ENCODE measurements around the gene INSYN1.

INSYN1 gene

GRCh38 chr15:73773428-73773827 lies 20.3 kb upstream of the INSYN1 start:
- no peak for DNase-seq

DNA sequence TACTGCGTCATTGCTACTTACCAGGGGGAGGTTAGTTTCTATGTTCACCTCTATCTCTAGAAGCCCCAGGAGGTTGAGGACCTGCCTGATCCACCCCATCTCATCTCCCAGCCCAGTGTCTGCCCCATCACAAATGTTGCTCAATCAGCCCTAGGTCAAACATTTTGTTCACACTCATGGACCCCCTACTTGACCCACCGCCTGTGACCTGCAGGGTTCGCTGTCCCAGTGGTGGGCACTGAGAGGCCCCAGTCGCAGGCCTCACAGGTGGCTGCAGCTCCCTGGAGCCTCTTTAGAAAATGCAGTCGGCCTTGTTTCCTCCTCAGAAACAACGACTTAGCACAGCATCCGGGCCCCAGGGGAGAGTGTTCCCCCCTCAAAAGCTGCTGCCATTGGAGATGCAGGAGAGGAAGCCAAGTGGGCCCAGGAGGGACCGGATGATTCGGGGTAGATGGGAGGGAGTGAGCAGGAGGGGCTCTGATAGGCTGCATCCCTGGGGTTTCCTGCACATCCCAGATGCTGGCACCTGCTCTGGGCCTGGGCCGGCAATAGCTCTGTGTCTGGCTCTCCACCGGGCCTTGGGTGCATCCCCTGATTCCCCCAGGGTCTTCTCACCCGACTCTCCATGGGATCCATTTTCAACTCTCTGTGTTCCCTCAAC lies 18.4 kb upstream of the INSYN1 start:
- DNase-seq = no peak

- no peak for DNase-seq
Observed at GRCh38 chr15:73770050-73770449, 16.9 kb upstream of the INSYN1 start.

DNA sequence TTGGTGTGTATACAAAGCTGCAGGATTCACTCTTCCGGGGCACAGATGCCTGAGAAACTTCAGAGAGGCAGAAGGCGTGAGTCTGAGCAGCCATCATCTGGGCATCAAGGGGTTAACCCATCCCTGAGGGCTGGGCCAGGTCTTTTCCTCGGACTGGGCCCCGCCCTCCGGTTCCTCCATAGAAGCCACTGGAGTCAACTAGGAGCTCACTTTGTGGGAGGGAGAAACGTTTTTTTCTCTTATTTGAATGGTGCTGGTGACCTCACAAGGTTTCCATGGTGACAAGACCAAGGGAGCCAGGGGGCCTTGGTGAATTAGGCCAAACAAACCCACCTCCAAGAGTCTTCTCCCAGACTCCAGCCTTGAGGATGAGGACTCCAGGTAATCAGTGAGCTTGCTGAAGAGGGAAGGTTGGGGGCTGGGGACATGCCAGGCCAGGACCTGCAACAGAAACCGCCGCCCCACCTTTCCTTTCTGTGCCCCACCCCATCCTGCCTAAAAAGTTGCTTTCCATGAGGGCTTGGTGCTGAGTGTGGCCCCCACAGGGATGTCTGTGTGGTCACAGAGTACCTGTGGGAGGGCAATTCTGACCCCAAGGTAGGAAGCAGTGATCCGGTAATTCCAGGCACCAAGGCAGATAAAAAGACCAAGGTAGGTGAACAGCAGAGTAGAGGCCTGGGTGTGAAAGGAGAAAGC lies 14.8 kb upstream of the INSYN1 start:
- no peak for DNase-seq

GRCh38 chr15:73766598-73766997 lies 13.4 kb upstream of the INSYN1 start:
- DNase-seq = no peak

- DNase-seq = no peak
Observed at GRCh38 chr15:73765778-73766177, 12.6 kb upstream of the INSYN1 start.

DNA sequence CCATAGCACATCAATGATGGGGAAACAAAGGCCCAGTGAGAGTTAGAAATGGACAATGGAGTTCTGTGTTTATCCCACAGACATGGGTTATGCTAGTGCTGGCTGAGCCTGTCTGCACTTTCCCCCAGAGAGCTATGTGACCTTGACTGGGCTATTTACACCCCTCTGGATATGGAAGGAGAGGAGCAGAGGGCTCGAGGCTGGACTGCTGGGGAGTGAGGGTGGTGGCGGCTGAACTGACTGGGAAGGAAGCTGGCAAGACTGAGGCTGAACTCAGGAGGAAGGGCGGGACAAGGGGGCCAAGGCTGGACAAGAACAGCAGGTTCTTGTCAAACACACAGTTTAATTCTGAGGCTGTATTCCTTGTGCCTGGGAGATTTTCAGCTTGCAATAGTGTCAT lies 10.8 kb upstream of the INSYN1 start:
- DNase-seq = no peak

DNA sequence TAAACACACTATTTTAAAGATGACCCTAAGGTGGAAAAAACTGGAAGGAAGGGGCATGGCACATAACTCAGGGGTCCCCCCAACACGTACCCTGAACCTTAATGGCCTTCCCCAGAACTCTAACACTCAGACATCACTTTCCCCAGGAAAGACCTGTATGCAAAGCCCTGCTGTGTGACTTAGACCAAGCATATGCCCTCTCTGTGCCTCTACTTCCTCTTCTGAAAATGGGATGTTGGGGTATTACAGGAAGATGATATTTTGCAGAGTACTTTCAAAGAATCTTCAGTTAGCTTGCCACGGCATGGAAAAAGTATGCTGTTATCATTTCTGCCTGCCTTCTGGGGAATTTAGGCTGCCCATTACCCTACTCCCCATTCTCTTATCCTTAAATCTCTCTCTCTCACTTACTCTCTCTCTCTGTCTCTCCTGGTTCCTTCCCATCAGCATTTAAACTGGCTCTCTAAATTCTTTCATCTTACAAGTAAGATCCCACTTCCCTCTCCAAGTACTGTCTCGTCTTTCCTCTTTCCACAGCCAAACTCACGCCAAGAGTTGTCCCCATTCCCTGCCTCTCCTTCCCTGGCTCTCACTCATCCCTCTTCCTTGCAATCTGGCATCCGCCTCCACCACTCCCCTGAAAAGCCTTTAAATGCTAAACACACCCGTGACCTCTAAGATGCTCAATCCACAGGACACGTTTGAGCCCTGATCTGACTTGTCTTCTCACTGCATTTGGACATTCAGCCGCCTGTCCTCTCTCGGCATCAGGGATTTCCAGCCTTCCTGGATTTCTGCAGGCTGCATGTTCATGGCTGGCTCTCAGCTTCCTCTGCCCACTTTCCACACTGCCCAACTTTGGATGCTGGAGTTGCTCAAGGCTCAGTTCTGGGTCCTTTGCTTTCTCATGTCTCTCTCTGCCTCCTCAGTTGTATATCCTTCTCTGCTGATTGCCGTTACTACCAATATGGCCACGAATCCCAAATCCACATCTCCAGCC lies 7.5 kb upstream of the INSYN1 start:
- DNase-seq = no peak

GRCh38 chr15:73758461-73758860 lies 5.3 kb upstream of the INSYN1 start:
- no peak for DNase-seq

GRCh38 chr15:73757571-73757970 lies 4.4 kb upstream of the INSYN1 start:
- no peak for DNase-seq

DNA sequence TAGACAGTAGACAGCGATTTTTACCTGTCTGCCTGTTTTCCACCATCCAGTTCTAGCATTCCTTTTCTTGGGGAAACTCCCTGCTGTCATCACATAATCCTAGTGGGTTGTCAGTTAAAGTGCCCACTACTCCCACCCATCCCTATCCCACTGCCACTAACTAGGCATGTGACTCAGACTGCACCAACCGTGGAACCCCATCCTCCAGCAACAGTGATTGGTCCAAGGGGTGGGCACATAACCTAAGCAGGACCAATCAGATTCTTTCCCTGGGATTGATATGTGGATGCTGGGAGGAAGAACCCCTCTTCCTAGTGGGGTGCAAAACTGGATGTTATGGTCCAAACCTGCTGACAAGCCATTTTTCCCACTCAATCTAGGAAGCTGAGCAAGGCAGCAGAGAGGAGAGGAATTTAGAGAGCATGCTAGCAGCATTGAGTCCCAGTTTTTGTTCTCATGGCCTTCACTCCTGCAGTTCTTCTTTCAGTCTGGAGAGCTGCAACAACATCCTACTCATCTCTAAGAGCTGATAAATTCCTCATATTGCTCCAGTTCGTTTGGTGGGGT lies 3.9 kb upstream of the INSYN1 start:
- DNase-seq = no peak

DNA sequence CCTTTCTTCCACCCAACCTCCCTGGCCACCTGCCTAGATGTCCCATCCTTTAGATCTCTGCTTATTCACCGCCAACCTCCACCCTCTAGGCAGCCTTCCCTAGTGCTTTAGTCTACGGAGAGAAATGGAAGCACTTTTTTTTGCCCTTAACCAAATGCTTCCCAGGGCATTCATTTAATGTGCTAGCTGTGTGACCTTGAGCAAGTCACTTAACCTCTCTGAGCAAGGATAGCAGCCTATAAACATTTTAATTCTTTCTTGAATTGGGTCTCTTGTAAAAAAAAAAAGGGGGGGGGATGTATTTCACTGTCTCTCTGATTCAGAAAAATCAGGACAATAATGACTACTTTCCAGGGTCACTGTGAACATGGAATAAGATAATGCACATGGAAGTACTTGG lies 3.2 kb upstream of the INSYN1 start:
- no peak for DNase-seq

DNA sequence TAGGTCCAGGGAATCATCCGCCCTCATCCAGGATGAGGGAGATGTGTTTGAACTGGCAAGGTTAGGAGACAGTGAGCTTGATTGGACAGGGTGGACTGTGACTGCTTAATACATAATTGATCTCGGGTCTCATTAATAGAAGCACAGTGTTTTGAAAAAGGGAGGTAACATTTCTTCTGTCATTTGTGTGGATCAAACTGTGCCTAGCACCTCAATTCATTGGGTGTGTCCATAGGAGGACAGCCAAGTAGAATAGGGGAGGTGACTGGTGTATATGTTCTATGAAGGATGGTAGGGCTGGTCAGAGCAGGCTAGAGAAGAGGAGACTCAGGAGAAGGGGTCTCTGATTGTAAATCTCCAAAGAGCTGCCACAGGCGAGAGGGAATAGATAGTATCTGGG lies 2.8 kb upstream of the INSYN1 start:
- no peak for DNase-seq

DNA sequence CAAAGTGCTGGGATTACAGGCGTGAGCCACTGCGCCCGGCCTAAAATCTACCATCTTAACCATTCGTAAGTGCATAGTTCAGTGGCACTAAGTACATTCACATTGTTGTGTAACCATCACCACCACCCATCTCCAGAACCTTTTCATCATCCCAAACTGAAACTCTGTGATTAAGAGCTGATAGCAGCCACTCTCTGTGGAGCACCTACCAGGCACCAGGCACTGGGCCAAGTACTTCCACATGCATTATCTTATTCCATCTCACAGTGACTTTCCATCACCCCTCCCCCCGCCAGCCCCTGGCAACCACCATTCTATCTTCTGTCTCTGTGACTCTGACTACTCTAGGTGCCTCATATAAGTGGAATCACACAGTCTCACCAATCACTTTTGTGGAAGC lies 2.3 kb upstream of the INSYN1 start:
- no peak for DNase-seq

DNA sequence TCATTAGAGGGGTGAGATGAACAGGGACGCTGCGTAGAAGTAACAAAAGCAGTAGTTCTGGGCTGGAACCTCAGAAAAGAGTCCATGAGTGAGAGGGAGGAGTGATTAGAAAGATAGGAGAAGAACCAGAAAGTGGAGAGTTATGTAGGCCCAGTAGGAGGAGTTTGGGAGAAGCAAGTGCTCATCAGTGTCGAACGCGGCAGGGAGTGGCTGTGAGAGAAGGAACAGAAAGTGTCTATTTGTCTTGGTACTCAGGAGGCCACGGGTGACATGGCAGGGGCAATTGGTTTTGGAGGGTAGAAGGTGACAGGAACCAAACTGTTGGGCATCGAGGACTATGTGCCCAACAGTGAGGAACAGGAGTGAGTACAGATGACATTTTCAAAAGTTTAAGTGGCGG lies 1.3 kb upstream of the INSYN1 start:
- DNase-seq = no peak

- no peak for DNase-seq
Observed at GRCh38 chr15:73752806-73753193, 351 bp downstream of the INSYN1 start.

- no peak for DNase-seq
Observed at GRCh38 chr15:73751899-73752805, 999 bp downstream of the INSYN1 start.

DNA sequence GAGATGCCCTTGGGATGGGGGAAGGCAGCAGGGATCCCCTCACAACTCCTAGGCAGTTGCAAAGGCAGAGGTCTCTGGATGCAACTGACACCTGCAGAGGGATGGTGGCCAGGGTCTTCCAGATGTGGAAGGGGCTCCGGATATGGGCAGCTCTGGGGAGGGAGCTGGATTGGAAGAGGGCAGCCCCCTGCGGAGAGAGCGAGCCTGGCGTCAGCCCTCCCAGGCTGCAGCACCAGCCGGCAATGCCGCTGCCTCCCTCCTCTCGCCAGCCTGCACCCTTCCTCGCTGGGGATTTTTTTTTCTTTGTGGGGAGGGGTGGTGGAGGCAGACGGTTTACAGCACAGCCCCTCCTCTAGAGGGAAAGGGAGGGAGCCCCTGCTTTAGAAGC lies 1.6 kb downstream of the INSYN1 start:
- DNase-seq = no peak

- DNase-seq = no peak
Observed at GRCh38 chr15:73750951-73751350, 2.2 kb downstream of the INSYN1 start.

- DNase-seq = no peak
Observed at GRCh38 chr15:73750438-73750837, 2.7 kb downstream of the INSYN1 start.

- no peak for DNase-seq
Observed at GRCh38 chr15:73749971-73750370, 3.2 kb downstream of the INSYN1 start.

- no peak for DNase-seq
Observed at GRCh38 chr15:73749533-73749932, 3.6 kb downstream of the INSYN1 start.
